ENCODE measurements around the gene CWC22.

- TF ChIP-seq BRD4 (CRISPR knock-in tag; IDR thresholded peaks at IDR 0.05) (no peak), CREBL2 (CRISPR knock-in tag; IDR thresholded peaks at IDR 0.05; ENCODE audit: borderline replicate concordance) (no peak)
These were observed 19.2 kb downstream of the CWC22 start for GRCh38 chr2:179987916-179988315.
